ENCODE data around the gene BCAT1. TPM values are rescaled to one million over a fixed set of nuclear protein-coding genes. Genes with fewer than 3 reads are reported as not detected.
A peak's percentile ranks its signal among the peaks of the same experiment; 100 is the strongest.
"Not testable (repeated sequence)": the region's sequence is repeated elsewhere in the genome, so short reads cannot be mapped to it uniquely, and the experiment has no call there.

BCAT1 gene
- total RNA-seq, 2 donors from 2014 or later, result 45.0 to 141 TPM

GRCh38 chr12:24931666-24932405 lies 17.1 kb downstream of the BCAT1 start:
- Mint-ChIP-seq H3K27me3 (ENCODE audit: insufficient read depth) (no peaks in the 10 kb centered on the region), H3K4me1 (peaks cover 30% of the 10 kb centered on the region), H3K27ac (no peak overlapping the region), H3K36me3 (ENCODE audit: low read depth) (peaks cover 33% of the 10 kb centered on the region), H3K4me3 (no peak overlapping the region), H3K9me3 (peaks cover 29% of the 10 kb centered on the region)
- Histone ChIP-seq H3K27ac (ENCODE audit: low read depth, low read length) (no peak overlapping the region), H3K27me3 (ENCODE audit: control insufficient read depth, insufficient read depth, low read length, poor library complexity, severe bottlenecking) (no peaks in the 10 kb centered on the region), H3K9me3 (ENCODE audit: control insufficient read depth, low read length) (peaks cover 18% of the 10 kb centered on the region), H3K9ac (ENCODE audit: extremely low read depth, low read length, poor library complexity, severe bottlenecking) (no peak overlapping the region), H3K36me3 (ENCODE audit: control insufficient read depth, insufficient read depth, low read length) (peaks cover 9% of the 10 kb centered on the region), H3K4me1 (ENCODE audit: control insufficient read depth, insufficient read depth, low read length) (no peaks in the 10 kb centered on the region), H3K4me3 (ENCODE audit: low read length) (no peak overlapping the region)
- TF ChIP-seq CTCF (conservative IDR thresholded peaks at IDR 0.05), result no peak
- WGBS, 2 experiments (ENCODE audit: insufficient coverage in 1 of 2, insufficient read length in 1 of 2), result 92 to 100% methylated on average over 1 to 4 of the region's 4 CpGs
- DNase-seq, result no peak

- peaks cover 30% of the 10 kb centered on the region for H3K4me1 Mint-ChIP-seq
- no peak overlapping the region for H3K4me3 ChIP-seq (ENCODE audit: low read length)
Observed at GRCh38 chr12:24929953-24930352, 18.9 kb downstream of the BCAT1 start.

GRCh38 chr12:24928533-24929306 lies 20.2 kb downstream of the BCAT1 start:
- not testable (repeated sequence) for DNase-seq; H3K4me1 ChIP-seq (ENCODE audit: control insufficient read depth, insufficient read depth, low read length); H3K4me3 Mint-ChIP-seq; H3K27ac ChIP-seq (ENCODE audit: low read depth, low read length); H3K27me3 ChIP-seq (ENCODE audit: control insufficient read depth, insufficient read depth, low read length, poor library complexity, severe bottlenecking); H3K27me3 Mint-ChIP-seq (ENCODE audit: insufficient read depth); H3K27ac Mint-ChIP-seq; H3K36me3 ChIP-seq (ENCODE audit: control insufficient read depth, insufficient read depth, low read length); H3K9ac ChIP-seq (ENCODE audit: extremely low read depth, low read length, poor library complexity, severe bottlenecking)
- WGBS, 2 experiments (ENCODE audit: insufficient coverage in 1 of 2, insufficient read length in 1 of 2), result 95 to 98% methylated on average over 5 to 10 of the region's 13 CpGs
- Mint-ChIP-seq H3K36me3 (ENCODE audit: low read depth) (peaks cover 35% of the 10 kb centered on the region), H3K9me3 (peaks cover 42% of the 10 kb centered on the region), H3K4me1 (peaks cover 30% of the 10 kb centered on the region)
- H3K9me3 ChIP-seq (ENCODE audit: control insufficient read depth, low read length), result peaks cover 32% of the 10 kb centered on the region
- peak overlapping the region; percentile 53 for H3K4me3 ChIP-seq (ENCODE audit: low read length)

More at GRCh38 chr12:24929953-24930352, 18.9 kb downstream of the BCAT1 start:
- peaks cover 39% of the 10 kb centered on the region for H3K36me3 Mint-ChIP-seq (ENCODE audit: low read depth)
- H3K27ac Mint-ChIP-seq, result no peak overlapping the region
- no peak for DNase-seq
- H3K36me3 ChIP-seq (ENCODE audit: control insufficient read depth, insufficient read depth, low read length), result peaks cover 9% of the 10 kb centered on the region
- H3K4me1 ChIP-seq (ENCODE audit: control insufficient read depth, insufficient read depth, low read length), result no peaks in the 10 kb centered on the region
- WGBS, 2 experiments (ENCODE audit: insufficient coverage in 1 of 2, insufficient read length in 1 of 2), result 80 to 92% methylated on average over 1 to 2 of the region's 2 CpGs
- H3K27ac ChIP-seq (ENCODE audit: low read depth, low read length), result no peak overlapping the region
- no peak for TF ChIP-seq CTCF (conservative IDR thresholded peaks at IDR 0.05)
- H3K27me3 ChIP-seq (ENCODE audit: control insufficient read depth, insufficient read depth, low read length, poor library complexity, severe bottlenecking), result no peaks in the 10 kb centered on the region
- no peak overlapping the region for H3K9ac ChIP-seq (ENCODE audit: extremely low read depth, low read length, poor library complexity, severe bottlenecking)
- no peaks in the 10 kb centered on the region for H3K27me3 Mint-ChIP-seq (ENCODE audit: insufficient read depth)
- peaks cover 25% of the 10 kb centered on the region for H3K9me3 ChIP-seq (ENCODE audit: control insufficient read depth, low read length)
- peaks cover 41% of the 10 kb centered on the region for H3K9me3 Mint-ChIP-seq
- no peak overlapping the region for H3K4me3 Mint-ChIP-seq

All from endodermal cell (in vitro differentiated cells).